HEK293 (cell line): Measurements from ENCODE around the gene GTF2A1L.

Experiments
- CTCF ChIA-PET: fragments of 350-600 bp; formaldehyde crosslinking; extraction: SDS; loops from one replicate; lab custom pipeline; 2021; ENCODE audit warnings: antibody characterized with exemption; lab: Yijun Ruan, JAX
- POLR2A ChIA-PET: fragments of 300-600 bp; formaldehyde crosslinking; extraction: SDS; loops from one replicate; lab custom pipeline; 2020; ENCODE audit warnings: antibody characterized with exemption, inconsistent platforms; lab: Yijun Ruan, JAX
- H3K27ac ChIP-seq: fragments of 200-500 bp; sonication (Bioruptor generic); 2 replicates; pipeline ENCODE4 v1.5.1; 2014; ENCODE audit warnings: low read depth, low read length, control low read depth, inconsistent platforms; ENCODE audit errors: extremely low read depth
- H3K36me3 ChIP-seq, 2 experiments: fragments of 200-500 bp in 1 of 2; sonication (Bioruptor generic) in 1 of 2; 1 replicate in 1 of 2; 2 replicates in 1 of 2; pipeline ENCODE4 v1.5.1; 2014 to 2017; ENCODE audit warnings: inconsistent platforms in 2 of 2, low read length in 2 of 2; ENCODE audit not compliant: control insufficient read depth in 2 of 2, insufficient read depth in 1 of 2
- H3K4me1 ChIP-seq: fragments of 200-500 bp; sonication (Bioruptor generic); 2 replicates; pipeline ENCODE4 v1.5.1; 2014; ENCODE audit warnings: mild to moderate bottlenecking, low read length, inconsistent platforms; ENCODE audit not compliant: control insufficient read depth, insufficient read depth
- H3K4me3 ChIP-seq: 2 replicates; pipeline ENCODE4 v1.5.1; 2011; ENCODE audit warnings: low read depth, mild to moderate bottlenecking, control low read depth, low read length, moderate library complexity
- H3K9me3 ChIP-seq: fragments of 200-500 bp; sonication (Bioruptor generic); 2 replicates; pipeline ENCODE4 v1.5.1; 2014; ENCODE audit warnings: low read depth, low read length, inconsistent platforms; ENCODE audit not compliant: control insufficient read depth, insufficient read depth
- GLIS1 ChIP-seq: fragments of 450-650 bp; formaldehyde crosslinking; IDR thresholded peaks from 2 replicates; pipeline ENCODE4 v1.5.1; 2016; ENCODE audit warnings: missing biosample characterization, missing genetic modification characterization
- SP7 ChIP-seq: fragments of 450-650 bp; formaldehyde crosslinking; IDR thresholded peaks from 2 replicates; pipeline ENCODE4 v1.5.1; 2016; ENCODE audit warnings: missing biosample characterization, missing genetic modification characterization
- TCF7L2 ChIP-seq: IDR thresholded peaks from 2 replicates; pipeline ENCODE4 v1.6.1; 2011; ENCODE audit warnings: low read depth, mild to moderate bottlenecking, inconsistent platforms, low read length, moderate library complexity, borderline replicate concordance
- ZFP41 ChIP-seq: fragments of 450-650 bp; formaldehyde crosslinking; IDR thresholded peaks from 2 replicates; pipeline ENCODE4 v1.5.1; 2016; ENCODE audit warnings: missing biosample characterization, missing genetic modification characterization, borderline replicate concordance
- ZNF133 ChIP-seq: fragments of 450-650 bp; formaldehyde crosslinking; IDR thresholded peaks from 2 replicates; pipeline ENCODE4 v1.5.1; 2016; ENCODE audit warnings: missing biosample characterization, missing genetic modification characterization
- ZNF175 ChIP-seq: fragments of 450-650 bp; formaldehyde crosslinking; IDR thresholded peaks from 2 replicates; pipeline ENCODE4 v1.5.1; 2016; ENCODE audit warnings: missing biosample characterization, missing genetic modification characterization
- ZNF184 ChIP-seq: fragments of 450-650 bp; IDR thresholded peaks from 2 replicates; pipeline ENCODE4 v1.5.1; 2018; ENCODE audit warnings: missing biosample characterization, mild to moderate bottlenecking, missing genetic modification characterization
- ZNF19 ChIP-seq: fragments of 450-650 bp; formaldehyde crosslinking; IDR thresholded peaks from 2 replicates; pipeline ENCODE4; 2016; ENCODE audit warnings: missing biosample characterization, missing genetic modification characterization, low read depth
- ZNF391 ChIP-seq: fragments of 450-650 bp; formaldehyde crosslinking; IDR thresholded peaks from 2 replicates; pipeline ENCODE4 v1.5.1; 2016; ENCODE audit warnings: low read depth, missing biosample characterization, missing genetic modification characterization, borderline replicate concordance
- ZNF521 ChIP-seq: fragments of 450-650 bp; formaldehyde crosslinking; IDR thresholded peaks from 2 replicates; pipeline ENCODE4 v1.5.1; 2017; ENCODE audit warnings: missing biosample characterization, mild to moderate bottlenecking, missing genetic modification characterization
- ZNF621 ChIP-seq: fragments of 450-650 bp; formaldehyde crosslinking; IDR thresholded peaks from 2 replicates; pipeline ENCODE4 v1.5.1; 2017; ENCODE audit warnings: missing biosample characterization, missing genetic modification characterization
- ZNF664 ChIP-seq: fragments of 450-650 bp; formaldehyde crosslinking; IDR thresholded peaks from 2 replicates; pipeline ENCODE4 v1.5.1; 2016; ENCODE audit warnings: missing biosample characterization, missing genetic modification characterization
- ZNF792 ChIP-seq: fragments of 450-650 bp; formaldehyde crosslinking; IDR thresholded peaks from 2 replicates; pipeline ENCODE4 v1.5.1; 2016; ENCODE audit warnings: missing biosample characterization, missing genetic modification characterization
- ZNF837 ChIP-seq: fragments of 450-650 bp; formaldehyde crosslinking; IDR thresholded peaks from 2 replicates; pipeline ENCODE4 v1.5.1; 2016; ENCODE audit warnings: missing biosample characterization, missing genetic modification characterization
- TF ChIP-seq, protein P1 (sequence below): fragments of 450-650 bp; formaldehyde crosslinking; IDR thresholded peaks from 2 replicates; pipeline ENCODE4 v1.5.1; 2016; ENCODE audit warnings: missing biosample characterization, missing genetic modification characterization
- TF ChIP-seq, protein P2 (sequence below): fragments of 450-650 bp; formaldehyde crosslinking; IDR thresholded peaks from 2 replicates; pipeline ENCODE4 v1.5.1; 2016; ENCODE audit warnings: missing biosample characterization, missing genetic modification characterization
- TF ChIP-seq, protein P3 (sequence below): fragments of 450-650 bp; formaldehyde crosslinking; IDR thresholded peaks from 2 replicates; pipeline ENCODE4 v1.5.1; 2016; ENCODE audit warnings: missing biosample characterization, missing genetic modification characterization
- TF ChIP-seq, protein P4 (sequence below): fragments of 450-650 bp; formaldehyde crosslinking; IDR thresholded peaks from 2 replicates; pipeline ENCODE4 v1.5.1; 2016; ENCODE audit warnings: missing biosample characterization, missing genetic modification characterization
- TF ChIP-seq, protein P5 (sequence below): fragments of 450-650 bp; formaldehyde crosslinking; IDR thresholded peaks from 2 replicates; pipeline ENCODE4 v1.5.1; 2016; ENCODE audit warnings: missing biosample characterization, missing genetic modification characterization
- TF ChIP-seq, protein P6 (sequence below): fragments of 450-650 bp; formaldehyde crosslinking; IDR thresholded peaks from 2 replicates; pipeline ENCODE4 v1.5.1; 2016; ENCODE audit warnings: missing biosample characterization, missing genetic modification characterization

Gene GTF2A1L

DNA sequence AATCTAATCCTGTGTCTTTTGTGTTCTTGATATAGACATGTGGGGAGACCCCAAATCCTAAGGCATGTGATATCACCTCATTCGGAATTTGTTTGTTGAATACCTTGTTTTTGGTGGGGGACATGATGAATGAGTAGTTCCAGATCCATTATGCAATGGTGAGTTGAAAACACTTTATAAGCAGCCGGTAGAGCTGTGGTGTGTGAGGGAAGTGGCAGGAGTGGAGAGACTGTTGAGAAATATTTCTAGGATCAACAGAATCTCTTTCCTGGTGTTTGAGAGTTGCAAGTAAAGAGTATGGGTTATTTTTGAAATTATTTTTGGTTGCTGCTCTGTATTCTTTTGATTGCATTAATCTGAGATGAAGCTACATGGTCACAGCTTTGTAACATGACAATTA is 103.5 kb downstream of the GTF2A1L start:
- ChIA-PET CTCF (no interaction called here), POLR2A (no interaction called here)
- no peak overlapping the region for H3K27ac ChIP-seq

DNA sequence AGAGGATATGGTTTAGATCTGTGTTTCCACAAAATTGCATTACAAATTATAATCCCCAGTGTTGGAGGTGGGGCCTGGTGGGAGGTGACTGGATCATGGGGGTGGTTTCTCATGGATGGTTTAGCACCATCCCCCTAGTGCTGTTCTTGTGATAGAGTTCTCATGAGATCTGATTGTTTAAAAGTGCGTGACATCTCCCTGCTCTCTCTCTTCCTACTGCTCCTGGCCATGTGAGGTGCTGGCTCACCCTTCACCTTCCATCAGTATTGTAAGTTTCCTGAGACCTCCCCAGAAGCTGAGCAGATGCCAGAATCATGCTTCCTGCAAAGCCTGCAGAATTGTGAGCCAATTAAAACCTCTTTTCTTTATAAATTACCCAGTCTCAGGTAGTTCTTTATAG is 104.7 kb downstream of the GTF2A1L start:
- ChIA-PET CTCF (interaction anchor here (0.6 kb wide), 1 partner anchor 91 kb away, joined by 3 read pairs; no protein-coding TSS in a partner anchor), POLR2A (no interaction called here)
- Histone ChIP-seq H3K9me3 (no peaks in the 10 kb centered on the region), H3K27ac (no peak overlapping the region), H3K4me1 (peaks cover 6% of the 10 kb centered on the region), H3K4me3 (no peak overlapping the region), H3K36me3 (no peaks in the 10 kb centered on the region)
- TF ChIP-seq GLIS1 (tag by site-specific recombination), result peak; percentile 48; the same call in 1 of the 2 replicates
- TF ChIP-seq, protein P1, sequence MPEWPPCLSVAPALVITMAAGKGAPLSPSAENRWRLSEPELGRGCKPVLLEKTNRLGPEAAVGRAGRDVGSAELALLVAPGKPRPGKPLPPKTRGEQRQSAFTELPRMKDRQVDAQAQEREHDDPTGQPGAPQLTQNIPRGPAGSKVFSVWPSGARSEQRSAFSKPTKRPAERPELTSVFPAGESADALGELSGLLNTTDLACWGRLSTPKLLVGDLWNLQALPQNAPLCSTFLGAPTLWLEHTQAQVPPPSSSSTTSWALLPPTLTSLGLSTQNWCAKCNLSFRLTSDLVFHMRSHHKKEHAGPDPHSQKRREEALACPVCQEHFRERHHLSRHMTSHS (tag by site-specific recombination), result no peak

More for the DNA sequence above, 103.5 kb downstream of the GTF2A1L start:
- TF ChIP-seq, protein P2, sequence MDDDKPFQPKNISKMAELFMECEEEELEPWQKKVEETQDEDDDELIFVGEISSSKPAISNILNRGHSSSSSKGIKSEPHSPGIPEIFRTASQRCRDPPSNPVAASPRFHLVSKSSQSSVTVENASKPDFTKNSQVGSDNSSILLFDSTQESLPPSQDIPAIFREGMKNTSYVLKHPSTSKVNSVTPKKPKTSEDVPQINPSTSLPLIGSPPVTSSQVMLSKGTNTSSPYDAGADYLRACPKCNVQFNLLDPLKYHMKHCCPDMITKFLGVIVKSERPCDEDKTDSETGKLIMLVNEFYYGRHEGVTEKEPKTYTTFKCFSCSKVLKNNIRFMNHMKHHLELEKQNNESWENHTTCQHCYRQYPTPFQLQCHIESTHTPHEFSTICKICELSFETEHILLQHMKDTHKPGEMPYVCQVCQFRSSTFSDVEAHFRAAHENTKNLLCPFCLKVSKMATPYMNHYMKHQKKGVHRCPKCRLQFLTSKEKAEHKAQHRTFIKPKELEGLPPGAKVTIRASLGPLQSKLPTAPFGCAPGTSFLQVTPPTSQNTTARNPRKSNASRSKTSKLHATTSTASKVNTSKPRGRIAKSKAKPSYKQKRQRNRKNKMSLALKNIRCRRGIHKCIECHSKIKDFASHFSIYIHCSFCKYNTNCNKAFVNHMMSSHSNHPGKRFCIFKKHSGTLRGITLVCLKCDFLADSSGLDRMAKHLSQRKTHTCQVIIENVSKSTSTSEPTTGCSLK, result no peak
- TF ChIP-seq ZFP41 (no peak), SP7 (no peak), ZNF521 (tag by site-specific recombination) (no peak), ZNF133 (tag by site-specific recombination) (no peak), ZNF391 (no peak), ZNF19 (tag by site-specific recombination) (no peak), ZNF184 (tag by site-specific recombination) (no peak), ZNF175 (tag by site-specific recombination) (no peak)
- TF ChIP-seq, protein P3, sequence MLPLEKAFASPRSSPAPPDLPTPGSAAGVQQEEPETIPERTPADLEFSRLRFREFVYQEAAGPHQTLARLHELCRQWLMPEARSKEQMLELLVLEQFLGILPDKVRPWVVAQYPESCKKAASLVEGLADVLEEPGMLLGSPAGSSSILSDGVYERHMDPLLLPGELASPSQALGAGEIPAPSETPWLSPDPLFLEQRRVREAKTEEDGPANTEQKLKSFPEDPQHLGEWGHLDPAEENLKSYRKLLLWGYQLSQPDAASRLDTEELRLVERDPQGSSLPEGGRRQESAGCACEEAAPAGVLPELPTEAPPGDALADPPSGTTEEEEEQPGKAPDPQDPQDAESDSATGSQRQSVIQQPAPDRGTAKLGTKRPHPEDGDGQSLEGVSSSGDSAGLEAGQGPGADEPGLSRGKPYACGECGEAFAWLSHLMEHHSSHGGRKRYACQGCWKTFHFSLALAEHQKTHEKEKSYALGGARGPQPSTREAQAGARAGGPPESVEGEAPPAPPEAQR (tag by site-specific recombination), result no peak
- H3K9me3 ChIP-seq, result no peaks in the 10 kb centered on the region
- H3K36me3 ChIP-seq, result no peaks in the 10 kb centered on the region
- H3K4me3 ChIP-seq, result no peak overlapping the region
- peaks cover 12% of the 10 kb centered on the region for H3K4me1 ChIP-seq

DNA sequence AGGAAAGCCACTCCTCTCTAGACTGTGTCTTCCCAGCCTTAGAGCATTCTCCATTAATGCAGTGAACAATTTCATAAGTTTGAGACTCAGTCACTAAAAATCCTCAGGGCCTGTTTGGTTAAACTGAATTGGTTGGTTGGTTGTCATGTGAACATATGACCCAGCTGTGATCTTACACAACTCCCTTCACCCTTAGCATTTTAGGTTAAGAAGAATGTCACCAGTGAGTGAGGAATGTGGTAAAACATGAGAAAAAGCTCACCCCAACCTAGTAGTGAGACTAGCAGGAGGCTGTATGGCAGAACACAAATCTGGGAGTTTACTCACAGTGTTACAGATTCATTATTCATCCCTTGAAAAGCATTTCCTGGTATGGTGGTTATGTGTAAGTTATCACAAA is 105.5 kb downstream of the GTF2A1L start:
- H3K4me3 ChIP-seq, result no peak overlapping the region
- H3K27ac ChIP-seq, result no peak overlapping the region
- no peaks in the 10 kb centered on the region for H3K9me3 ChIP-seq
- CTCF ChIA-PET, result no interaction called here
- peaks cover 7% of the 10 kb centered on the region for H3K4me1 ChIP-seq
- POLR2A ChIA-PET, result no interaction called here
- H3K36me3 ChIP-seq, result no peaks in the 10 kb centered on the region
- no peak for TF ChIP-seq ZNF792 (tag by site-specific recombination)
- no peak for TF ChIP-seq ZNF621 (tag by site-specific recombination)
- TF ChIP-seq, protein P4, sequence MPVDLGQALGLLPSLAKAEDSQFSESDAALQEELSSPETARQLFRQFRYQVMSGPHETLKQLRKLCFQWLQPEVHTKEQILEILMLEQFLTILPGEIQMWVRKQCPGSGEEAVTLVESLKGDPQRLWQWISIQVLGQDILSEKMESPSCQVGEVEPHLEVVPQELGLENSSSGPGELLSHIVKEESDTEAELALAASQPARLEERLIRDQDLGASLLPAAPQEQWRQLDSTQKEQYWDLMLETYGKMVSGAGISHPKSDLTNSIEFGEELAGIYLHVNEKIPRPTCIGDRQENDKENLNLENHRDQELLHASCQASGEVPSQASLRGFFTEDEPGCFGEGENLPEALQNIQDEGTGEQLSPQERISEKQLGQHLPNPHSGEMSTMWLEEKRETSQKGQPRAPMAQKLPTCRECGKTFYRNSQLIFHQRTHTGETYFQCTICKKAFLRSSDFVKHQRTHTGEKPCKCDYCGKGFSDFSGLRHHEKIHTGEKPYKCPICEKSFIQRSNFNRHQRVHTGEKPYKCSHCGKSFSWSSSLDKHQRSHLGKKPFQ (tag by site-specific recombination), result no peak
- TF ChIP-seq ZNF837 (tag by site-specific recombination), result no peak
- TF ChIP-seq, protein P5, sequence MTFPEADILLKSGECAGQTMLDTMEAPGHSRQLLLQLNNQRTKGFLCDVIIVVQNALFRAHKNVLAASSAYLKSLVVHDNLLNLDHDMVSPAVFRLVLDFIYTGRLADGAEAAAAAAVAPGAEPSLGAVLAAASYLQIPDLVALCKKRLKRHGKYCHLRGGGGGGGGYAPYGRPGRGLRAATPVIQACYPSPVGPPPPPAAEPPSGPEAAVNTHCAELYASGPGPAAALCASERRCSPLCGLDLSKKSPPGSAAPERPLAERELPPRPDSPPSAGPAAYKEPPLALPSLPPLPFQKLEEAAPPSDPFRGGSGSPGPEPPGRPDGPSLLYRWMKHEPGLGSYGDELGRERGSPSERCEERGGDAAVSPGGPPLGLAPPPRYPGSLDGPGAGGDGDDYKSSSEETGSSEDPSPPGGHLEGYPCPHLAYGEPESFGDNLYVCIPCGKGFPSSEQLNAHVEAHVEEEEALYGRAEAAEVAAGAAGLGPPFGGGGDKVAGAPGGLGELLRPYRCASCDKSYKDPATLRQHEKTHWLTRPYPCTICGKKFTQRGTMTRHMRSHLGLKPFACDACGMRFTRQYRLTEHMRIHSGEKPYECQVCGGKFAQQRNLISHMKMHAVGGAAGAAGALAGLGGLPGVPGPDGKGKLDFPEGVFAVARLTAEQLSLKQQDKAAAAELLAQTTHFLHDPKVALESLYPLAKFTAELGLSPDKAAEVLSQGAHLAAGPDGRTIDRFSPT (tag by site-specific recombination), result no peak
- TF ChIP-seq, protein P6, sequence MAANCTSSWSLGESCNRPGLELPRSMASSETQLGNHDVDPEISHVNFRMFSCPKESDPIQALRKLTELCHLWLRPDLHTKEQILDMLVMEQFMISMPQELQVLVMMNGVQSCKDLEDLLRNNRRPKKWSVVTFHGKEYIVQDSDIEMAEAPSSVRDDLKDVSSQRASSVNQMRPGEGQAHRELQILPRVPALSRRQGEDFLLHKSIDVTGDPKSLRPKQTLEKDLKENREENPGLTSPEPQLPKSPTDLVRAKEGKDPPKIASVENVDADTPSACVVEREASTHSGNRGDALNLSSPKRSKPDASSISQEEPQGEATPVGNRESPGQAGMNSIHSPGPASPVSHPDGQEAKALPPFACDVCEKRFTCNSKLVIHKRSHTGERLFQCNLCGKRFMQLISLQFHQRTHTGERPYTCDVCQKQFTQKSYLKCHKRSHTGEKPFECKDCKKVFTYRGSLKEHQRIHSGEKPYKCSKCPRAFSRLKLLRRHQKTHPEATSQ (tag by site-specific recombination), result no peak
- TF ChIP-seq ZNF664 (tag by site-specific recombination), result no peak
- no peak for TF ChIP-seq TCF7L2
